ENCODE measurements around the gene SMARCB1.

The SMARCB1 gene

GRCh38 chr22:23884140-23884539 lies 97.4 kb downstream of the SMARCB1 start:
- DNase-seq (ENCODE audit: low read depth), result no peak
